Kidney tubule cell (primary cell): Measurements from ENCODE around the gene BRSK1.
"Not testable (repeated sequence)": the region's sequence is repeated elsewhere in the genome, so short reads cannot be mapped to it uniquely, and the experiment has no call there.

Experiments used
- DNase-seq: peaks from one replicate; pipeline ENCODE4 v3.0.0-alpha.2; 2018; ENCODE audit warnings: low spot score

BRSK1 gene

GRCh38 chr19:55304279-55304978 lies 20.6 kb downstream of the BRSK1 start:
- no peak for DNase-seq

- DNase-seq = no peak
Measured at GRCh38 chr19:55304980-55305379, 21.2 kb downstream of the BRSK1 start.

GRCh38 chr19:55305491-55305890 lies 21.7 kb downstream of the BRSK1 start:
- no peak for DNase-seq

GRCh38 chr19:55305983-55306562 lies 22.3 kb downstream of the BRSK1 start:
- DNase-seq = no peak

- DNase-seq = no peak
Measured at GRCh38 chr19:55306712-55307111, 22.9 kb downstream of the BRSK1 start.

GRCh38 chr19:55308281-55308680 lies 24.5 kb downstream of the BRSK1 start:
- no peak for DNase-seq

- DNase-seq = no peak
Measured at GRCh38 chr19:55309448-55309847, 25.7 kb downstream of the BRSK1 start.

GRCh38 chr19:55310498-55310897 lies 26.7 kb downstream of the BRSK1 start:
- DNase-seq = no peak

- no peak for DNase-seq
Measured at GRCh38 chr19:55311397-55311796, 27.6 kb downstream of the BRSK1 start.

GRCh38 chr19:55311797-55312196 lies 28.0 kb downstream of the BRSK1 start:
- DNase-seq = no peak

- DNase-seq = no peak
Measured at GRCh38 chr19:55312621-55313512, 29.1 kb downstream of the BRSK1 start.

GRCh38 chr19:55314396-55314795 lies 30.6 kb downstream of the BRSK1 start:
- DNase-seq = no peak

GRCh38 chr19:55315956-55316525 lies 32.2 kb downstream of the BRSK1 start:
- DNase-seq = peak; percentile 24

- no peak for DNase-seq
Measured at GRCh38 chr19:55316646-55317045, 32.8 kb downstream of the BRSK1 start.

- DNase-seq = no peak
Measured at GRCh38 chr19:55319785-55320184, 36.0 kb downstream of the BRSK1 start.

GRCh38 chr19:55320844-55321419 lies 37.1 kb downstream of the BRSK1 start:
- no peak for DNase-seq

- no peak for DNase-seq
Measured at GRCh38 chr19:55321466-55322137, 37.8 kb downstream of the BRSK1 start.

GRCh38 chr19:55322204-55322885 lies 38.5 kb downstream of the BRSK1 start:
- DNase-seq = no peak

- no peak for DNase-seq
Measured at GRCh38 chr19:55324662-55325061, 40.9 kb downstream of the BRSK1 start.

- no peak for DNase-seq
Measured at GRCh38 chr19:55325172-55325571, 41.4 kb downstream of the BRSK1 start, which contains the start of gene TMEM150B. TMEM150B (minus strand) TSS chr19:55325341; CDS start chr19:55321036, 4,305 bp downstream.

- not testable (repeated sequence) for DNase-seq
Measured at GRCh38 chr19:55328774-55329318, 45.0 kb downstream of the BRSK1 start.
